Measurements from ENCODE around the gene FAM32A. TPM values are rescaled to one million over a fixed set of nuclear protein-coding genes. Genes with fewer than 3 reads are reported as not detected.

FAM32A gene
- total and polyA plus RNA-seq, 3 donors from 2014 or later, result 62.0 to 87.0 (median 71.2) TPM

DNA sequence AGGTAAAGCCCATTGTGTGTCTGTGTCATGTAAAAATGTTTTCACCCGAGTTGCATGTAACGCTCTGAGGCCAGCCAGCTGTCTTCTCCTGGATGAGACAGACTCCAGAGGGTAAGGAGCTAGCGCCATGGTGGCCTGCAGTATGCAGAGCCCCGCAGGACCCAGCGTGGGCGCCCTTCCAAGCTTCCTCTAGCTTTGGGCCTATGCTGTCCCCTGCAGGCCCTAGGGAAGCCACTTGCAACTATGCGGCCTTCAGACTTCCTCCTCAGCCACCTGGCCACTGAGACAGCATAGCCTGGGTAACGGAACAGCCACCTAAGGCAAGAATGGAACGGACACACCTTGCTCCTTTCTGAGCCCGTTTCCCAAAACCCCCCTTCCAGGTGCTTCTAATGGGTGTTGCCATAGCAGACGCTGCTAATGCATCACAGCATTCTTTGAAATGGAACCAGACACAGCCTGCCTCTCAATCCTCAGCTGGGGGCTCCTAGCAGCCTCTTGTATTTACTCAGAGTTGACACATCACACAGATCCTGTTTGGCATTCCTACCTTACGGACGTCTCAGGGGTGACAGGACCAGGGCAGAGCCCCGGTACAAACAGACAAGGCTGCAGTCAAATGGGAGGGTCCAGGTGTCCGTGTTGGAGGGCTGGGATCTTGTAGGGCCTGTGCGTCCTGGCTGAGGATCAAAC lies 6.2 kb downstream of the FAM32A start:
- intact Hi-C loops (cut with DNase I; ENCODE audit: low total_unique reads), result no loop called here
- DNase-seq, result no peak
- H3K9me3 ChIP-seq, result no peaks in the 10 kb centered on the region
- no peak overlapping the region for H3K27ac ChIP-seq
- no peaks in the 10 kb centered on the region for H3K27me3 ChIP-seq
- H3K36me3 ChIP-seq (ENCODE audit: low read depth, missing control alignments), result no peaks in the 10 kb centered on the region
- 77 to 86% methylated on average over 16 of the region's 16 CpGs for WGBS, 2 donors
- H3K4me1 ChIP-seq, result peaks cover 4% of the 10 kb centered on the region
- no peak overlapping the region for H3K4me3 ChIP-seq
- TF ChIP-seq, protein P1, sequence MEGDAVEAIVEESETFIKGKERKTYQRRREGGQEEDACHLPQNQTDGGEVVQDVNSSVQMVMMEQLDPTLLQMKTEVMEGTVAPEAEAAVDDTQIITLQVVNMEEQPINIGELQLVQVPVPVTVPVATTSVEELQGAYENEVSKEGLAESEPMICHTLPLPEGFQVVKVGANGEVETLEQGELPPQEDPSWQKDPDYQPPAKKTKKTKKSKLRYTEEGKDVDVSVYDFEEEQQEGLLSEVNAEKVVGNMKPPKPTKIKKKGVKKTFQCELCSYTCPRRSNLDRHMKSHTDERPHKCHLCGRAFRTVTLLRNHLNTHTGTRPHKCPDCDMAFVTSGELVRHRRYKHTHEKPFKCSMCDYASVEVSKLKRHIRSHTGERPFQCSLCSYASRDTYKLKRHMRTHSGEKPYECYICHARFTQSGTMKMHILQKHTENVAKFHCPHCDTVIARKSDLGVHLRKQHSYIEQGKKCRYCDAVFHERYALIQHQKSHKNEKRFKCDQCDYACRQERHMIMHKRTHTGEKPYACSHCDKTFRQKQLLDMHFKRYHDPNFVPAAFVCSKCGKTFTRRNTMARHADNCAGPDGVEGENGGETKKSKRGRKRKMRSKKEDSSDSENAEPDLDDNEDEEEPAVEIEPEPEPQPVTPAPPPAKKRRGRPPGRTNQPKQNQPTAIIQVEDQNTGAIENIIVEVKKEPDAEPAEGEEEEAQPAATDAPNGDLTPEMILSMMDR (IDR thresholded peaks at IDR 0.05), result no peak
- TF ChIP-seq POLR2A (IDR thresholded peaks at IDR 0.05), result no peak

DNA sequence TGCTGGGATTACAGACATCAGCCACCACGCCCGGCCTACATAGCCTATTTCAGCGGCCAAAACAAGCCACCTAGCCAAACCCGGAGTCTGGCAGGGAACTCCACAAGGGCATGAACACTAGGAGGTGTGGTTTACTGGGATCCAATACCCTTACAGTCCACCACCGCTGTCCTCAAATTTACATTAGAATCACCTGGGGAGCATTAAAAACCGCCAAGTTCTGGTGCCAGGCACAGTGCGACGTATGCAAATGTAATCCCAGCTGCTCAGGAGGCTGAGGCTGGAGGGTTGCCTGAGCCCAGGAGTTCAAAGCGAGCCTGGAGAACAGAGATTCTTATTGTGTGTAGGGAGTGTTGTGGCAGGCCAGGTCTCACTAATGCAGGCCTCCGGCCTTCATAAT lies 8.3 kb downstream of the FAM32A start:
- Histone ChIP-seq H3K9me3 (no peaks in the 10 kb centered on the region), H3K36me3 (ENCODE audit: low read depth, missing control alignments) (no peaks in the 10 kb centered on the region), H3K27me3 (no peaks in the 10 kb centered on the region), H3K27ac (no peak overlapping the region), H3K4me3 (no peak overlapping the region), H3K4me1 (peaks cover 8% of the 10 kb centered on the region)
- no peak for DNase-seq
- no peak for TF ChIP-seq POLR2A (IDR thresholded peaks at IDR 0.05)
- TF ChIP-seq, protein P1 (IDR thresholded peaks at IDR 0.05), result no peak
- 81 to 87% methylated on average over 9 to 10 of the region's 10 CpGs for WGBS, 2 donors
- intact Hi-C loops (cut with DNase I; ENCODE audit: low total_unique reads), result no loop called here

DNA sequence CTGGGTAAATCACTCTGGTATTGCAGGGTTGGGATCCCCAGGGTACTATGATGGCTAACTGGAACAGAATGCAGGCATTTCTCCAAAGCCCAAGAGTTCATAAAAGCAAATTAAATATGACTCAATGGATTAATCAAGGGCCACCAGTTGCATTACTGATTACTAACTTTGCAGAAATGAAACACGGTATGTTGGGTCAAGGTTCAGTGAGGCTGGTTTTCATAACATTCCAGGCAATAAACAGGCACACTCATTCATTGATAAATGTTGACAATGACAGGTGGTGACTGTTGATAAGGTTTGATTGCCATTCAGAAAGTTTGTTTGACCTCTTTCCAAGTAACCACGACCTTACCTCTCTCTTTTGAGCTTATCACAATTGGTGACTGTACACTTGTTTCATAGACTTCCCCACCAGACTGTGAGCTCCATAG lies 12.0 kb downstream of the FAM32A start:
- WGBS, 2 donors, result 27 to 28% methylated on average over 2 of the region's 2 CpGs
- Histone ChIP-seq H3K4me1 (peaks cover 13% of the 10 kb centered on the region), H3K27ac (peak overlapping the region in 1 of 2 donors; percentile 80), H3K36me3 (ENCODE audit: low read depth, missing control alignments) (no peaks in the 10 kb centered on the region), H3K9me3 (no peaks in the 10 kb centered on the region), H3K27me3 (no peaks in the 10 kb centered on the region), H3K4me3 (peak overlapping the region; percentile 80 to 98)
- DNase-seq, result no peak
- TF ChIP-seq, protein P1 (IDR thresholded peaks at IDR 0.05), result no peak
- no peak for TF ChIP-seq POLR2A (IDR thresholded peaks at IDR 0.05)
- intact Hi-C loops (cut with DNase I; ENCODE audit: low total_unique reads), result no loop called here

DNA sequence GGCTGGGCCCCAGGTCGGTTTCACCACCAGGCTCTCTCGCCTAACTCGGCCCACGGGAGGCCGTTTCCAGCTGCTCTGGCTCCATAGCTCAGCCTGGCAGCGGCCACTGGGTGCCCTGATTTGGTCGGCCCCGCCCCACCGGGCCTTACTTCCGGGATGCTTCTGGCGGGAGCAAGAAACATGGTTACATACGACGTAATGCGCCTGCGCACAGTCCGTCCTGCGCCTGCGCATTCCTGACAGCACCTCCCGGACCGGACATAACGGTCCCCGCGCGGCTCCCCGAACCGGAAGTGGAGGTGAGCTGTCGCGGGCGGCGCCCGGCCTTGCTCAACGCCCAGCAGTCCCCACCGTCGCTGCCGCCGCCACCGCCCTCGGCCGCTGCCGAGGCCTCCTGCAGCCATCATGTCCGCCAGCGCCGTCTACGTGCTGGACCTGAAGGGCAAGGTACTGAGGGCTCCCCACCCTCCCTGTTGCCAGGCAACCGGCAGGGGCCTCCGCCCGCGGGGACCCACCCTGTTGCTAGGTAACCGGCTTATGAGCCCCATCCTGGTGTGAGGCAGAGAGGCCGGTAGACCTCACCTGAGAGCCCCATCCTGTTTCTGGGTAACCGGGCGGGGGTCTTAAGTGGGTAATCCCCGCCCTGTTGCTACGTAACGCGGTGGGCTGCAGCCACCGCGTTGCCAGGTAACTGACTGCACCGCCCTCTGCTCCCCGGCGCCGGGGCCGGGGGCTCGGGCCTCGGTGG lies 12.6 kb downstream of the FAM32A start, which contains the start of gene AP1M1:
TSS of gene AP1M1 (plus strand) at position 290 of the 748 bp plus-strand sequence. CDS start at position 406, 116 bp downstream.
- 0% methylated on average over 1 to 49 of the region's 65 CpGs for WGBS, 2 donors
- Histone ChIP-seq H3K36me3 (ENCODE audit: low read depth, missing control alignments) (no peaks in the 10 kb centered on the region), H3K27me3 (no peaks in the 10 kb centered on the region), H3K27ac (peak within 1 kb of the TSS in 1 of 2 donors; percentile 80), H3K4me3 (peak within 1 kb of the TSS; percentile 80 to 98), H3K9me3 (no peaks in the 10 kb centered on the region), H3K4me1 (peaks cover 13% of the 10 kb centered on the region)
- peak; percentile 97 for DNase-seq
- intact Hi-C loops (cut with DNase I; ENCODE audit: low total_unique reads), result no loop called here
- TF ChIP-seq, protein P1 (IDR thresholded peaks at IDR 0.05), result no peak
- TF ChIP-seq POLR2A (IDR thresholded peaks at IDR 0.05), result no peak

Data from testis (tissue), 3 donors.